GM23338 (cell line): Measurements from ENCODE around the gene S100A13. TPM values are rescaled to one million over a fixed set of nuclear protein-coding genes. Genes with fewer than 3 reads are reported as not detected.

Experiments used
- ATAC-seq: fragments of 200-7000 bp; cut with Tn5 transposase; 3 replicates; pipeline ENCODE4 v1.9.1; 2020
- DNase-seq: peaks from one replicate; pipeline ENCODE4 v3.0.0-alpha.2; 2015; ENCODE audit warnings: low spot score
- H2AFZ ChIP-seq: fragments of 200-600 bp; sonication (generic); 2 replicates; pipeline ENCODE4 v1.8.0; 2016; ENCODE audit warnings: antibody characterized with exemption, mild to moderate bottlenecking, moderate library complexity
- H3F3A ChIP-seq: fragments of 200-600 bp; sonication (generic); replicated peaks from 2 replicates; pipeline ENCODE4 v1.8.0; 2017; ENCODE audit warnings: antibody characterized with exemption, mixed run types, low read depth
- H3K27ac ChIP-seq: fragments of 200-600 bp; sonication (generic); 2 replicates; pipeline ENCODE4 v1.6.1; 2016; ENCODE audit warnings: low read depth
- H3K27me3 ChIP-seq: fragments of 200-600 bp; sonication (generic); 2 replicates; pipeline ENCODE4 v1.8.0; 2016; ENCODE audit warnings: mild to moderate bottlenecking, mixed run types, moderate library complexity; ENCODE audit not compliant: insufficient read depth
- H3K36me3 ChIP-seq: fragments of 200-600 bp; sonication (generic); 2 replicates; pipeline ENCODE4 v1.8.0; 2016; ENCODE audit warnings: mild to moderate bottlenecking; ENCODE audit not compliant: insufficient read depth
- H3K4me1 ChIP-seq: fragments of 200-600 bp; sonication (generic); 2 replicates; pipeline ENCODE4 v1.8.0; 2016; ENCODE audit warnings: mild to moderate bottlenecking, moderate library complexity; ENCODE audit not compliant: insufficient read depth
- H3K4me2 ChIP-seq: fragments of 200-600 bp; sonication (generic); 2 replicates; pipeline ENCODE4 v1.7.1; 2017; ENCODE audit warnings: mixed run types
- H3K4me3 ChIP-seq: fragments of 200-600 bp; sonication (generic); 2 replicates; pipeline ENCODE4 v1.6.1; 2016; ENCODE audit warnings: mixed run types
- H3K79me2 ChIP-seq: fragments of 200-600 bp; sonication (generic); replicated peaks from 2 replicates; pipeline ENCODE4 v1.8.0; 2017; ENCODE audit warnings: mild to moderate bottlenecking; ENCODE audit not compliant: insufficient read depth
- H3K9me2 ChIP-seq: fragments of 200-600 bp; sonication (generic); 2 replicates; pipeline ENCODE4 v1.8.0; 2017; ENCODE audit not compliant: insufficient read depth
- H4K20me1 ChIP-seq: fragments of 200-600 bp; sonication (generic); replicated peaks from 2 replicates; pipeline ENCODE4 v1.8.0; 2017; ENCODE audit warnings: mild to moderate bottlenecking; ENCODE audit not compliant: insufficient read depth
- H3K27ac Mint-ChIP-seq: 2 replicates; pipeline ENCODE4 v1.8.0; 2020; ENCODE audit warnings: inconsistent platforms, mild to moderate bottlenecking, moderate library complexity, mixed read lengths
- H3K27me3 Mint-ChIP-seq: 3 replicates; pipeline ENCODE4 v1.8.0; 2022; ENCODE audit warnings: low read depth, mild to moderate bottlenecking, moderate library complexity, mixed read lengths, inconsistent platforms; ENCODE audit not compliant: insufficient read depth, poor library complexity
- H3K36me3 Mint-ChIP-seq: 3 replicates; pipeline ENCODE4 v1.8.0; 2021; ENCODE audit warnings: low read depth, mild to moderate bottlenecking, inconsistent platforms, moderate library complexity, mixed read lengths
- H3K4me1 Mint-ChIP-seq: 3 replicates; pipeline ENCODE4 v1.8.0; 2020; ENCODE audit warnings: mild to moderate bottlenecking, inconsistent platforms, mixed read lengths
- H3K4me3 Mint-ChIP-seq: 3 replicates; pipeline ENCODE4 v1.8.0; 2021; ENCODE audit warnings: moderate library complexity, mild to moderate bottlenecking, inconsistent platforms, mixed read lengths
- H3K9me3 Mint-ChIP-seq: 3 replicates; pipeline ENCODE4 v1.8.0; 2020; ENCODE audit warnings: moderate library complexity, mild to moderate bottlenecking, inconsistent platforms, mixed read lengths
- CREB1 ChIP-seq: fragments of 250-450 bp; sonication (Bioruptor Pico); IDR thresholded peaks from 2 replicates; pipeline ENCODE4 v1.5.0; 2020; ENCODE audit warnings: low read depth, mild to moderate bottlenecking, moderate library complexity
- CTCF ChIP-seq, 2 experiments: fragments of 200-600 bp in 1 of 2; sonication (generic) in 1 of 2; conservative IDR thresholded peaks; 2 replicates each; pipeline versions ENCODE4 v1.5.1 to v1.6.1; 2016 to 2017; ENCODE audit warnings: antibody characterized with exemption in 2 of 2, low read depth in 2 of 2, mild to moderate bottlenecking in 2 of 2, moderate library complexity in 1 of 2
- EZH2 ChIP-seq: fragments of 200-600 bp; sonication (generic); IDR thresholded peaks from one replicate; pipeline ENCODE4 v1.8.0; 2017; ENCODE audit warnings: antibody characterized with exemption, mild to moderate bottlenecking, low read depth; ENCODE audit not compliant: unreplicated experiment
- EZH2phosphoT487 ChIP-seq: fragments of 200-600 bp; sonication (generic); IDR thresholded peaks from one replicate; pipeline ENCODE4 v1.8.1; 2018; ENCODE audit warnings: antibody characterized with exemption; ENCODE audit not compliant: unreplicated experiment
- JUNB ChIP-seq: IDR thresholded peaks from one replicate; pipeline ENCODE4 v1.6.1; 2016; ENCODE audit warnings: antibody characterized with exemption; ENCODE audit not compliant: unreplicated experiment
- NANOG ChIP-seq: IDR thresholded peaks from 2 replicates; pipeline ENCODE4 v1.6.1; 2016; ENCODE audit warnings: antibody characterized with exemption, borderline replicate concordance
- POLR2AphosphoS5 ChIP-seq: IDR thresholded peaks from 2 replicates; pipeline ENCODE4 v1.6.1; 2016; ENCODE audit warnings: antibody characterized with exemption, low read depth
- STAT1 ChIP-seq: IDR thresholded peaks from one replicate; pipeline ENCODE4 v1.6.1; 2016; ENCODE audit warnings: antibody characterized with exemption; ENCODE audit not compliant: unreplicated experiment
- ZNF114 ChIP-seq: fragments of 250-450 bp; sonication (Bioruptor Pico); IDR thresholded peaks from 2 replicates; pipeline ENCODE4 v1.5.0; 2020; ENCODE audit warnings: mild to moderate bottlenecking, moderate library complexity
- ZNF331 ChIP-seq: fragments of 250-450 bp; sonication (Bioruptor Pico); IDR thresholded peaks from 2 replicates; pipeline ENCODE4 v1.5.0; 2020; ENCODE audit warnings: low read depth, mild to moderate bottlenecking, moderate library complexity
- polyA plus RNA-seq: library from polyadenylated mRNA; unstranded; fragments of >200 nt; fragmentation: Nextera tagmentation; extraction: Ambion mirVana; gene quantifications from 2 replicates; pipeline ENCODE4 v1.2.1, GENCODE V29; 2016
- total RNA-seq: library from RNA; depleted of rRNA; stranded (reverse); fragments of >200 nt; shearing (Covaris generic); gene quantifications from 2 replicates; pipeline ENCODE4 v1.2.3, GENCODE V29; 2014
- TF ChIP-seq, protein P1 (sequence below): IDR thresholded peaks from one replicate; pipeline ENCODE4 v1.6.1; 2018; ENCODE audit warnings: antibody characterized with exemption; ENCODE audit not compliant: unreplicated experiment
- TF ChIP-seq, protein P2 (sequence below): IDR thresholded peaks from 2 replicates; pipeline ENCODE4 v1.6.1; 2016; ENCODE audit warnings: antibody characterized with exemption
- TF ChIP-seq, protein P3 (sequence below): fragments of 250-450 bp; sonication (Bioruptor Pico); IDR thresholded peaks from 2 replicates; pipeline ENCODE4 v1.5.0; 2020; ENCODE audit warnings: mild to moderate bottlenecking, moderate library complexity

S100A13 gene
- total and polyA plus RNA-seq, 2 experiments from 2014 or later: 32.7 to 165 TPM

DNA sequence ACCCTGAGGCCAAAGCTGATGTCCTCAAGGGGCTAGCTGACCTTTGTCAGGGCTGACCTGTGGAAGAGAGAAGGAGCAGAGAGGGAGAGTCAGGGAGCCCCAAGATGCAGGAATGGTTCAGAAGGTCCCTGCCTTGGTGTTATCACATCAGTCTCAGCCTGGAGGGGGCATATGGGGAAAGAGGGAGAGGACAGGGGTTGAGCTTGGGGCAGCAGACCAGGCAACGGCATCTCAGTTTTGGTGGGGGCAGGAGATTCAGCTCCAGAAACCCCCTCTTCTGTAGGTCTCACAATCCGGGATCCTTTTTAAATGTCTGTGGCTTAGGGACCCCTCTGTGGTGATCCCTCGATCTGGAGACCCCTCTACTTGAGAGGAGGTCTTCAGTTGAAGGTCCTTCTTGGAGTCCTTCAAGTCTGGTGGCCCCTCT, 815 bp downstream of the S100A13 start:
- Histone ChIP-seq H3F3A (0 out of 2 replicates have a peak, but pooled peaks cover 2% of the 10 kb centered on the region), H2AFZ (no peak overlapping the region), H3K4me1 (peaks cover 17% of the 10 kb centered on the region), H4K20me1 (no peaks in the 10 kb centered on the region), H3K4me2 (peak overlapping the region; percentile 94), H3K27ac (no peak overlapping the region), H3K4me3 (peak overlapping the region; percentile 70), H3K27me3 (no peaks in the 10 kb centered on the region), H3K9me2 (0 out of 2 replicates have a peak, but pooled peaks cover 3% of the 10 kb centered on the region), H3K79me2 (no peaks in the 10 kb centered on the region), H3K36me3 (no peaks in the 10 kb centered on the region)
- ATAC-seq (no peak), DNase-seq (no peak)
- H3K4me3 Mint-ChIP-seq: peak overlapping the region; percentile 82
- TF ChIP-seq NANOG (no peak), ZNF331 (CRISPR knock-in tag) (no peak), ZNF114 (CRISPR knock-in tag) (no peak), POLR2AphosphoS5 (no peak), STAT1 (no peak), CREB1 (CRISPR knock-in tag) (no peak), EZH2phosphoT487 (no peak), JUNB (no peak), CTCF (conservative IDR thresholded peaks at IDR 0.05; ENCODE audit: low read depth in 2 of 2) (no peak), EZH2 (no peak)
- TF ChIP-seq, protein P1, sequence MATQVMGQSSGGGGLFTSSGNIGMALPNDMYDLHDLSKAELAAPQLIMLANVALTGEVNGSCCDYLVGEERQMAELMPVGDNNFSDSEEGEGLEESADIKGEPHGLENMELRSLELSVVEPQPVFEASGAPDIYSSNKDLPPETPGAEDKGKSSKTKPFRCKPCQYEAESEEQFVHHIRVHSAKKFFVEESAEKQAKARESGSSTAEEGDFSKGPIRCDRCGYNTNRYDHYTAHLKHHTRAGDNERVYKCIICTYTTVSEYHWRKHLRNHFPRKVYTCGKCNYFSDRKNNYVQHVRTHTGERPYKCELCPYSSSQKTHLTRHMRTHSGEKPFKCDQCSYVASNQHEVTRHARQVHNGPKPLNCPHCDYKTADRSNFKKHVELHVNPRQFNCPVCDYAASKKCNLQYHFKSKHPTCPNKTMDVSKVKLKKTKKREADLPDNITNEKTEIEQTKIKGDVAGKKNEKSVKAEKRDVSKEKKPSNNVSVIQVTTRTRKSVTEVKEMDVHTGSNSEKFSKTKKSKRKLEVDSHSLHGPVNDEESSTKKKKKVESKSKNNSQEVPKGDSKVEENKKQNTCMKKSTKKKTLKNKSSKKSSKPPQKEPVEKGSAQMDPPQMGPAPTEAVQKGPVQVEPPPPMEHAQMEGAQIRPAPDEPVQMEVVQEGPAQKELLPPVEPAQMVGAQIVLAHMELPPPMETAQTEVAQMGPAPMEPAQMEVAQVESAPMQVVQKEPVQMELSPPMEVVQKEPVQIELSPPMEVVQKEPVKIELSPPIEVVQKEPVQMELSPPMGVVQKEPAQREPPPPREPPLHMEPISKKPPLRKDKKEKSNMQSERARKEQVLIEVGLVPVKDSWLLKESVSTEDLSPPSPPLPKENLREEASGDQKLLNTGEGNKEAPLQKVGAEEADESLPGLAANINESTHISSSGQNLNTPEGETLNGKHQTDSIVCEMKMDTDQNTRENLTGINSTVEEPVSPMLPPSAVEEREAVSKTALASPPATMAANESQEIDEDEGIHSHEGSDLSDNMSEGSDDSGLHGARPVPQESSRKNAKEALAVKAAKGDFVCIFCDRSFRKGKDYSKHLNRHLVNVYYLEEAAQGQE: no peak
- TF ChIP-seq, protein P2, sequence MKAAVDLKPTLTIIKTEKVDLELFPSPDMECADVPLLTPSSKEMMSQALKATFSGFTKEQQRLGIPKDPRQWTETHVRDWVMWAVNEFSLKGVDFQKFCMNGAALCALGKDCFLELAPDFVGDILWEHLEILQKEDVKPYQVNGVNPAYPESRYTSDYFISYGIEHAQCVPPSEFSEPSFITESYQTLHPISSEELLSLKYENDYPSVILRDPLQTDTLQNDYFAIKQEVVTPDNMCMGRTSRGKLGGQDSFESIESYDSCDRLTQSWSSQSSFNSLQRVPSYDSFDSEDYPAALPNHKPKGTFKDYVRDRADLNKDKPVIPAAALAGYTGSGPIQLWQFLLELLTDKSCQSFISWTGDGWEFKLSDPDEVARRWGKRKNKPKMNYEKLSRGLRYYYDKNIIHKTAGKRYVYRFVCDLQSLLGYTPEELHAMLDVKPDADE: no peak
- TF ChIP-seq, protein P3, sequence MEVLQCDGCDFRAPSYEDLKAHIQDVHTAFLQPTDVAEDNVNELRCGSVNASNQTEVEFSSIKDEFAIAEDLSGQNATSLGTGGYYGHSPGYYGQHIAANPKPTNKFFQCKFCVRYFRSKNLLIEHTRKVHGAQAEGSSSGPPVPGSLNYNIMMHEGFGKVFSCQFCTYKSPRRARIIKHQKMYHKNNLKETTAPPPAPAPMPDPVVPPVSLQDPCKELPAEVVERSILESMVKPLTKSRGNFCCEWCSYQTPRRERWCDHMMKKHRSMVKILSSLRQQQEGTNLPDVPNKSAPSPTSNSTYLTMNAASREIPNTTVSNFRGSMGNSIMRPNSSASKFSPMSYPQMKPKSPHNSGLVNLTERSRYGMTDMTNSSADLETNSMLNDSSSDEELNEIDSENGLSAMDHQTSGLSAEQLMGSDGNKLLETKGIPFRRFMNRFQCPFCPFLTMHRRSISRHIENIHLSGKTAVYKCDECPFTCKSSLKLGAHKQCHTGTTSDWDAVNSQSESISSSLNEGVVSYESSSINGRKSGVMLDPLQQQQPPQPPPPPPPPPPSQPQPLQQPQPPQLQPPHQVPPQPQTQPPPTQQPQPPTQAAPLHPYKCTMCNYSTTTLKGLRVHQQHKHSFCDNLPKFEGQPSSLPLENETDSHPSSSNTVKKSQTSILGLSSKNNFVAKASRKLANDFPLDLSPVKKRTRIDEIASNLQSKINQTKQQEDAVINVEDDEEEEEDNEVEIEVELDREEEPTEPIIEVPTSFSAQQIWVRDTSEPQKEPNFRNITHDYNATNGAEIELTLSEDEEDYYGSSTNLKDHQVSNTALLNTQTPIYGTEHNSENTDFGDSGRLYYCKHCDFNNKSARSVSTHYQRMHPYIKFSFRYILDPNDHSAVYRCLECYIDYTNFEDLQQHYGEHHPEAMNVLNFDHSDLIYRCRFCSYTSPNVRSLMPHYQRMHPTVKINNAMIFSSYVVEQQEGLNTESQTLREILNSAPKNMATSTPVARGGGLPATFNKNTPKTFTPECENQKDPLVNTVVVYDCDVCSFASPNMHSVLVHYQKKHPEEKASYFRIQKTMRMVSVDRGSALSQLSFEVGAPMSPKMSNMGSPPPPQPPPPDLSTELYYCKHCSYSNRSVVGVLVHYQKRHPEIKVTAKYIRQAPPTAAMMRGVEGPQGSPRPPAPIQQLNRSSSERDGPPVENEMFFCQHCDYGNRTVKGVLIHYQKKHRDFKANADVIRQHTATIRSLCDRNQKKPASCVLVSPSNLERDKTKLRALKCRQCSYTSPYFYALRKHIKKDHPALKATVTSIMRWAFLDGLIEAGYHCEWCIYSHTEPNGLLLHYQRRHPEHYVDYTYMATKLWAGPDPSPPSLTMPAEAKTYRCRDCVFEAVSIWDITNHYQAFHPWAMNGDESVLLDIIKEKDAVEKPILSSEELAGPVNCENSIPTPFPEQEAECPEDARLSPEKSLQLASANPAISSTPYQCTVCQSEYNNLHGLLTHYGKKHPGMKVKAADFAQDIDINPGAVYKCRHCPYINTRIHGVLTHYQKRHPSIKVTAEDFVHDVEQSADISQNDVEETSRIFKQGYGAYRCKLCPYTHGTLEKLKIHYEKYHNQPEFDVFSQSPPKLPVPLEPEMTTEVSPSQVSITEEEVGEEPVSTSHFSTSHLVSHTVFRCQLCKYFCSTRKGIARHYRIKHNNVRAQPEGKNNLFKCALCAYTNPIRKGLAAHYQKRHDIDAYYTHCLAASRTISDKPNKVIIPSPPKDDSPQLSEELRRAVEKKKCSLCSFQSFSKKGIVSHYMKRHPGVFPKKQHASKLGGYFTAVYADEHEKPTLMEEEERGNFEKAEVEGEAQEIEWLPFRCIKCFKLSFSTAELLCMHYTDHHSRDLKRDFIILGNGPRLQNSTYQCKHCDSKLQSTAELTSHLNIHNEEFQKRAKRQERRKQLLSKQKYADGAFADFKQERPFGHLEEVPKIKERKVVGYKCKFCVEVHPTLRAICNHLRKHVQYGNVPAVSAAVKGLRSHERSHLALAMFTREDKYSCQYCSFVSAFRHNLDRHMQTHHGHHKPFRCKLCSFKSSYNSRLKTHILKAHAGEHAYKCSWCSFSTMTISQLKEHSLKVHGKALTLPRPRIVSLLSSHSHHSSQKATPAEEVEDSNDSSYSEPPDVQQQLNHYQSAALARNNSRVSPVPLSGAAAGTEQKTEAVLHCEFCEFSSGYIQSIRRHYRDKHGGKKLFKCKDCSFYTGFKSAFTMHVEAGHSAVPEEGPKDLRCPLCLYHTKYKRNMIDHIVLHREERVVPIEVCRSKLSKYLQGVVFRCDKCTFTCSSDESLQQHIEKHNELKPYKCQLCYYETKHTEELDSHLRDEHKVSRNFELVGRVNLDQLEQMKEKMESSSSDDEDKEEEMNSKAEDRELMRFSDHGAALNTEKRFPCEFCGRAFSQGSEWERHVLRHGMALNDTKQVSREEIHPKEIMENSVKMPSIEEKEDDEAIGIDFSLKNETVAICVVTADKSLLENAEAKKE (CRISPR knock-in tag): no peak
- peaks cover 27% of the 10 kb centered on the region for H3K36me3 Mint-ChIP-seq
- H3K4me1 Mint-ChIP-seq: peaks cover 50% of the 10 kb centered on the region
- no peak overlapping the region for H3K27ac Mint-ChIP-seq
- peaks cover 13% of the 10 kb centered on the region for H3K27me3 Mint-ChIP-seq
- no peaks in the 10 kb centered on the region for H3K9me3 Mint-ChIP-seq
